Measurements from ENCODE around the gene CPNE9.

Gene CPNE9

GRCh38 chr3:9778143-9779074, 74.8 kb downstream of the CPNE9 start:
- DNase-seq (ENCODE audit: low read depth) = no peak

GRCh38 chr3:9779075-9779593, 75.5 kb downstream of the CPNE9 start:
- no peak for DNase-seq (ENCODE audit: low read depth)
